H9 (cell line): Measurements from ENCODE around the gene UGT1A5. TPM values are rescaled to one million over a fixed set of nuclear protein-coding genes. Genes with fewer than 3 reads are reported as not detected.

ENCODE experiments used
- DNase-seq: peaks from one replicate; pipeline ENCODE4 v3.0.0-alpha.2; 2017
- H2AFZ ChIP-seq: one replicate; pipeline ENCODE4 v1.6.1; 2013; ENCODE audit warnings: mild to moderate bottlenecking, low read length, control low read depth, moderate library complexity
- H2AK5ac ChIP-seq: 2 replicates; pipeline ENCODE4 v1.6.1; 2013; ENCODE audit warnings: low read length, control low read depth, mixed read lengths; ENCODE audit not compliant: insufficient read length
- H2BK120ac ChIP-seq: one replicate; pipeline ENCODE4 v1.6.1; 2013; ENCODE audit warnings: low read depth, mild to moderate bottlenecking, low read length, control low read depth, inconsistent platforms; ENCODE audit not compliant: poor library complexity, severe bottlenecking
- H2BK12ac ChIP-seq: 2 replicates; pipeline ENCODE4 v1.6.1; 2013; ENCODE audit warnings: low read length, control low read depth, mixed read lengths, low read depth; ENCODE audit not compliant: insufficient read length
- H2BK15ac ChIP-seq: 2 replicates; pipeline ENCODE4 v1.6.1; 2013; ENCODE audit warnings: low read depth, low read length, control low read depth
- H2BK20ac ChIP-seq: one replicate; pipeline ENCODE4 v1.6.1; 2013; ENCODE audit warnings: low read depth, mild to moderate bottlenecking, low read length, control low read depth, inconsistent platforms; ENCODE audit not compliant: poor library complexity, severe bottlenecking
- H2BK5ac ChIP-seq: 2 replicates; pipeline ENCODE4 v1.6.1; 2013; ENCODE audit warnings: low read length, control low read depth, mixed read lengths; ENCODE audit not compliant: insufficient read length
- H3K14ac ChIP-seq: 2 replicates; pipeline ENCODE4 v1.6.1; 2013; ENCODE audit warnings: low read length, control low read depth; ENCODE audit not compliant: insufficient read depth
- H3K18ac ChIP-seq: 2 replicates; pipeline ENCODE4 v1.6.1; 2013; ENCODE audit warnings: low read depth, mild to moderate bottlenecking, mixed read lengths, low read length, control low read depth; ENCODE audit not compliant: insufficient read length
- H3K23ac ChIP-seq: 2 replicates; pipeline ENCODE4 v1.6.1; 2013; ENCODE audit warnings: low read length, control low read depth, mixed read lengths, low read depth; ENCODE audit not compliant: insufficient read length
- H3K23me2 ChIP-seq: 2 replicates; pipeline ENCODE4 v1.6.1; 2013; ENCODE audit warnings: low read depth, mild to moderate bottlenecking, mixed read lengths, low read length, control low read depth; ENCODE audit not compliant: insufficient read length, poor library complexity, severe bottlenecking
- H3K27ac ChIP-seq: 2 replicates; pipeline ENCODE4 v1.5.1; 2013; ENCODE audit warnings: low read length, control low read depth, mixed read lengths, low read depth; ENCODE audit not compliant: insufficient read length
- H3K27me3 ChIP-seq: 2 replicates; pipeline ENCODE4 v1.6.1; 2013; ENCODE audit warnings: low read length, control low read depth, inconsistent platforms; ENCODE audit not compliant: insufficient read depth
- H3K4ac ChIP-seq: 2 replicates; pipeline ENCODE4 v1.6.1; 2013; ENCODE audit warnings: low read depth, mild to moderate bottlenecking, control low read depth, inconsistent platforms, low read length, moderate library complexity
- H3K4me1 ChIP-seq: 2 replicates; pipeline ENCODE4 v1.6.1; 2013; ENCODE audit warnings: low read length, control low read depth, inconsistent platforms; ENCODE audit not compliant: insufficient read depth
- H3K4me2 ChIP-seq: 2 replicates; pipeline ENCODE4 v1.6.1; 2013; ENCODE audit warnings: low read length, control low read depth, mixed read lengths; ENCODE audit not compliant: insufficient read length, insufficient read depth
- H3K56ac ChIP-seq: 2 replicates; pipeline ENCODE4 v1.6.1; 2013; ENCODE audit warnings: low read depth, mild to moderate bottlenecking, mixed read lengths, low read length, control low read depth; ENCODE audit not compliant: insufficient read length
- H3K79me1 ChIP-seq: 2 replicates; pipeline ENCODE4 v1.6.1; 2013; ENCODE audit warnings: low read depth, mild to moderate bottlenecking, moderate library complexity, low read length, control low read depth, inconsistent platforms; ENCODE audit not compliant: insufficient read depth, poor library complexity, severe bottlenecking
- H3K79me2 ChIP-seq: 2 replicates; pipeline ENCODE4 v1.6.1; 2013; ENCODE audit warnings: low read length, control low read depth, inconsistent platforms; ENCODE audit not compliant: insufficient read depth
- H3K9ac ChIP-seq: 2 replicates; pipeline ENCODE4 v1.6.1; 2013; ENCODE audit warnings: low read length, control low read depth, mixed read lengths; ENCODE audit not compliant: insufficient read length; ENCODE audit errors: extremely low read depth
- H3K9me3 ChIP-seq: one replicate; pipeline ENCODE4 v1.6.1; 2013; ENCODE audit warnings: low read depth, low read length, inconsistent platforms; ENCODE audit not compliant: control insufficient read depth
- H3T11ph ChIP-seq: one replicate; pipeline ENCODE4 v1.6.1; 2013; ENCODE audit warnings: mild to moderate bottlenecking, low read length, control low read depth, inconsistent platforms
- H4K20me1 ChIP-seq: one replicate; pipeline ENCODE4 v1.6.1; 2013; ENCODE audit not compliant: control insufficient read depth, insufficient read length, insufficient read depth
- H4K5ac ChIP-seq: 2 replicates; pipeline ENCODE4 v1.6.1; 2013; ENCODE audit warnings: low read depth, mild to moderate bottlenecking, mixed read lengths, low read length, control low read depth; ENCODE audit not compliant: insufficient read length
- H4K8ac ChIP-seq: replicated peaks from 2 replicates; pipeline ENCODE4 v1.6.1; 2013; ENCODE audit warnings: low read length, control low read depth, mixed read lengths, low read depth; ENCODE audit not compliant: insufficient read length
- H4K91ac ChIP-seq: 2 replicates; pipeline ENCODE4 v1.6.1; 2013; ENCODE audit warnings: low read depth, mild to moderate bottlenecking, moderate library complexity, mixed read lengths, low read length, control low read depth; ENCODE audit not compliant: insufficient read length
- H3K27ac Mint-ChIP-seq, 3 experiments: 2 replicates in 2 of 3; 3 replicates in 1 of 3; pipeline ENCODE4 v1.8.0; 2020 to 2021; ENCODE audit warnings: mixed read lengths in 3 of 3, mild to moderate bottlenecking in 1 of 3, moderate library complexity in 1 of 3
- H3K27me3 Mint-ChIP-seq: 2 replicates; pipeline ENCODE4 v1.8.0; 2021; ENCODE audit warnings: low read depth, mild to moderate bottlenecking, moderate library complexity, mixed read lengths
- H3K36me3 Mint-ChIP-seq, 3 experiments: 2 replicates in 2 of 3; 3 replicates in 1 of 3; pipeline ENCODE4 v1.8.0; 2020 to 2021; ENCODE audit warnings: low read depth in 3 of 3, mixed read lengths in 3 of 3; ENCODE audit not compliant: insufficient read depth in 1 of 3
- H3K4me1 Mint-ChIP-seq, 2 experiments: 2 replicates each; pipeline ENCODE4 v1.8.0; 2020; ENCODE audit warnings: mixed read lengths in 2 of 2
- H3K4me3 Mint-ChIP-seq, 2 experiments: 2 replicates in 1 of 2; 3 replicates in 1 of 2; pipeline ENCODE4 v1.8.0; 2020 to 2021; ENCODE audit warnings: mild to moderate bottlenecking in 2 of 2, mixed read lengths in 2 of 2, moderate library complexity in 1 of 2
- H3K9me3 Mint-ChIP-seq, 2 experiments: 2 replicates in 1 of 2; 3 replicates in 1 of 2; pipeline ENCODE4 v1.8.0; 2020; ENCODE audit warnings: mild to moderate bottlenecking in 2 of 2, mixed read lengths in 2 of 2, moderate library complexity in 1 of 2
- CTCF ChIP-seq: fragments of 200-600 bp; sonication (generic); conservative IDR thresholded peaks from 3 replicates; pipeline ENCODE4 v1.8.0; 2021; ENCODE audit warnings: antibody characterized with exemption, mild to moderate bottlenecking
- WGBS: extraction: QIAGEN DNeasy Blood & Tissue Kit; methylation state at CpG from one replicate; pipeline ENCODE4 v1.1.7; 2013; ENCODE audit warnings: missing lambda C conversion rate, low lambda C conversion rate, mixed read lengths; ENCODE audit not compliant: insufficient read length; ENCODE audit errors: extremely low coverage; 5-methylcytosine and 5-hydroxymethylcytosine counted together
- total RNA-seq: library from RNA; stranded (reverse); gene quantifications from 2 replicates; pipeline ENCODE4 v1.2.1, GENCODE V29; 2021

UGT1A5 gene
- total RNA-seq, 1 experiment from 2014 or later: not detected

- TF ChIP-seq CTCF: no peak
- Histone ChIP-seq H4K5ac (no peak overlapping the region), H2BK5ac (no peak overlapping the region), H2AK5ac (no peak overlapping the region), H3K9ac (no peak overlapping the region), H4K91ac (no peak overlapping the region), H3K27me3 (no peaks in the 10 kb centered on the region), H3K79me1 (no peaks in the 10 kb centered on the region), H4K8ac (no peak overlapping the region), H3K23ac (no peak overlapping the region), H4K20me1 (no peaks in the 10 kb centered on the region), H3T11ph (no peak overlapping the region), H3K79me2 (no peaks in the 10 kb centered on the region), H2BK20ac (no peak overlapping the region), H3K18ac (no peak overlapping the region), H2BK120ac (no peak overlapping the region), H3K9me3 (no peaks in the 10 kb centered on the region), H2BK15ac (no peak overlapping the region), H2AFZ (no peak overlapping the region), H3K4me2 (no peak overlapping the region), H3K4me1 (no peaks in the 10 kb centered on the region), H3K56ac (no peak overlapping the region), H3K27ac (no peak overlapping the region), H3K23me2 (no peaks in the 10 kb centered on the region), H3K4ac (no peak overlapping the region), H3K14ac (no peak overlapping the region), H2BK12ac (no peak overlapping the region)
- H3K27ac Mint-ChIP-seq: no peak overlapping the region
- no CpG with 5 or more reads among the region's 8 CpGs for WGBS
- H3K4me3 Mint-ChIP-seq: no peak overlapping the region
- peaks cover 0 to 2% of the 10 kb centered on the region in 2 experiments; a peak in 1 of 5 replicates for H3K9me3 Mint-ChIP-seq
- peaks cover 15% of the 10 kb centered on the region for H3K27me3 Mint-ChIP-seq
- no peaks in the 10 kb centered on the region for H3K4me1 Mint-ChIP-seq
- no peak for DNase-seq
- H3K36me3 Mint-ChIP-seq: no peaks in the 10 kb centered on the region
Observed at GRCh38 chr2:233811732-233812131, 99.0 kb downstream of the UGT1A5 start.
